ENCODE data around the gene MUC13. TPM values are rescaled to one million over a fixed set of nuclear protein-coding genes. Genes with fewer than 3 reads are reported as not detected.

Gene MUC13
- total and polyA plus RNA-seq, 2 of the 4 experiments (the other 2 are of a cell fraction), result not detected

DNA sequence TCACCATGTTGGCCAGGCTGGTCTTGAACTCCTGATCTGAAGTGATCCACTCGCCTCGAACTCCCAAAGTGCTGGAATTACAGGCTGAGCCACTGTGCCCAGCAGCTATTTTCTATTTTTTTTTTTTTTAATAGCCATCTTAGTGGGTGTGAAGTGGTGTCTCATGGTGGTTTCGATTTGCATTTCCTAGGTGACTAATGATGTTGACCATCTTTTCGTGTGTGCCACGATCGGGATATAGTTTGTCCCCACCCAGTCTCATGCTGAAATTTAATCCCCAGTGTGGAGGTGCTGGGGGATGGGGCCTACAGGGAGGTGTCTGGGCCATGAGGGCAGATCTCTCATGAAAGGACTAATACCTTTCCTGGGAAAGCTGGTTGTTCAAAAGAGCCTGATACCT is 41.8 kb upstream of the MUC13 start:
- Histone ChIP-seq H3K27ac (ENCODE audit: insufficient read depth, low read length) (no peak overlapping the region), H3K4ac (ENCODE audit: low read depth, low read length) (no peak overlapping the region), H4K20me1 (ENCODE audit: insufficient read depth, low read length) (no peaks in the 10 kb centered on the region), H4K8ac (ENCODE audit: low read depth in 2 of 2, low read length in 2 of 2) (no peak overlapping the region), H3K36me3 (ENCODE audit: control insufficient read depth, insufficient read depth, low read length) (peaks cover 42% of the 10 kb centered on the region), H3K9me3 (ENCODE audit: control insufficient read depth, insufficient read depth, low read length) (no peaks in the 10 kb centered on the region), H2BK5ac (ENCODE audit: low read depth, low read length, poor library complexity, severe bottlenecking) (no peak overlapping the region), H2BK20ac (ENCODE audit: low read depth, low read length) (no peak overlapping the region), H3K4me3 (ENCODE audit: insufficient read depth, low read depth, low read length) (no peak overlapping the region), H3K9me1 (ENCODE audit: insufficient read depth, low read length) (peaks cover 17% of the 10 kb centered on the region), H4K5ac (ENCODE audit: low read depth, low read length) (no peak overlapping the region), H3K9ac (ENCODE audit: low read depth, low read length) (no peak overlapping the region), H3K18ac (ENCODE audit: low read depth, low read length) (no peak overlapping the region), H3K56ac (ENCODE audit: extremely low read depth, insufficient read depth, low read length) (no peak overlapping the region), H2BK120ac (ENCODE audit: low read depth, low read length) (no peak overlapping the region), H4K91ac (ENCODE audit: insufficient read depth, low read depth, low read length) (no peak overlapping the region), H3K27me3 (ENCODE audit: control insufficient read depth, insufficient read depth, low read length) (no peaks in the 10 kb centered on the region), H2AK9ac (replicated peaks; ENCODE audit: low read depth, low read length, poor library complexity) (no peak overlapping the region), H3K4me1 (ENCODE audit: control insufficient read depth, insufficient read depth, low read length) (peaks cover 2% of the 10 kb centered on the region; the same call in 1 of the 2 replicates), H2AFZ (replicated peaks; ENCODE audit: low read length, poor library complexity) (no peak overlapping the region), H3K23ac (ENCODE audit: low read depth, low read length) (no peak overlapping the region), H3K4me2 (ENCODE audit: low read depth, low read length) (no peak overlapping the region), H3K14ac (replicated peaks; ENCODE audit: low read depth, low read length) (no peak overlapping the region), H2BK15ac (ENCODE audit: low read depth, low read length) (no peak overlapping the region), H2AK5ac (ENCODE audit: low read depth, low read length) (no peak overlapping the region), H3K79me1 (ENCODE audit: low read depth in 1 of 2, low read length in 2 of 2) (peaks cover 6 to 15% of the 10 kb centered on the region in 2 experiments; a peak in 3 of 4 replicates)
- no peak for DNase-seq
- in situ Hi-C loops (cut with MboI; ENCODE audit: low sequenced_read_pairs), result loop anchor here (25.0 kb wide), 1 partner anchor 611 kb away; the partner anchor contains the start of gene OSBPL11
- intact Hi-C loops (cut with micrococcal nuclease), result no loop called here
- no peak for ATAC-seq (ENCODE audit: low read depth)
- no CpG with 5 or more reads among the region's 6 CpGs for WGBS, 2 experiments (ENCODE audit: extremely low coverage in 2 of 2, insufficient read length in 1 of 2)
- BruUV-seq (replicated peaks), result no TSS peak
- CTCF ChIA-PET, result no interaction called here
- POLR2A ChIA-PET (ENCODE audit: unreplicated experiment), result no interaction called here
- TF ChIP-seq FOS (IDR thresholded peaks at IDR 0.05; ENCODE audit: low read depth, low read length) (no peak), RAD21 (IDR thresholded peaks at IDR 0.05; ENCODE audit: low read length) (no peak), RCOR1 (IDR thresholded peaks at IDR 0.05; ENCODE audit: insufficient replicate concordance, low read length) (no peak), CHD1 (IDR thresholded peaks at IDR 0.05; ENCODE audit: low read depth, low read length) (no peak), CEBPB (IDR thresholded peaks at IDR 0.05; ENCODE audit: low read depth, low read length) (no peak), RFX5 (IDR thresholded peaks at IDR 0.05; ENCODE audit: low read depth, low read length) (no peak), POLR2A (IDR thresholded peaks at IDR 0.05; ENCODE audit: low read depth, low read length) (no peak), MAFK (IDR thresholded peaks at IDR 0.05; ENCODE audit: low read depth, low read length) (no peak), NFE2L2 (IDR thresholded peaks at IDR 0.05; ENCODE audit: low read depth, low read length) (no peak), SMC3 (IDR thresholded peaks at IDR 0.05; ENCODE audit: low read depth, low read length) (no peak), MXI1 (IDR thresholded peaks at IDR 0.05; ENCODE audit: borderline replicate concordance, low read depth, low read length) (no peak), MAZ (IDR thresholded peaks at IDR 0.05; ENCODE audit: borderline replicate concordance, low read depth, low read length) (no peak), BHLHE40 (IDR thresholded peaks at IDR 0.05; ENCODE audit: low read depth, low read length) (no peak)
- TF ChIP-seq, protein P1, sequence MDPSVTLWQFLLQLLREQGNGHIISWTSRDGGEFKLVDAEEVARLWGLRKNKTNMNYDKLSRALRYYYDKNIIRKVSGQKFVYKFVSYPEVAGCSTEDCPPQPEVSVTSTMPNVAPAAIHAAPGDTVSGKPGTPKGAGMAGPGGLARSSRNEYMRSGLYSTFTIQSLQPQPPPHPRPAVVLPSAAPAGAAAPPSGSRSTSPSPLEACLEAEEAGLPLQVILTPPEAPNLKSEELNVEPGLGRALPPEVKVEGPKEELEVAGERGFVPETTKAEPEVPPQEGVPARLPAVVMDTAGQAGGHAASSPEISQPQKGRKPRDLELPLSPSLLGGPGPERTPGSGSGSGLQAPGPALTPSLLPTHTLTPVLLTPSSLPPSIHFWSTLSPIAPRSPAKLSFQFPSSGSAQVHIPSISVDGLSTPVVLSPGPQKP (IDR thresholded peaks at IDR 0.05; ENCODE audit: borderline replicate concordance, low read depth, low read length), result no peak
- TF ChIP-seq, protein P2, sequence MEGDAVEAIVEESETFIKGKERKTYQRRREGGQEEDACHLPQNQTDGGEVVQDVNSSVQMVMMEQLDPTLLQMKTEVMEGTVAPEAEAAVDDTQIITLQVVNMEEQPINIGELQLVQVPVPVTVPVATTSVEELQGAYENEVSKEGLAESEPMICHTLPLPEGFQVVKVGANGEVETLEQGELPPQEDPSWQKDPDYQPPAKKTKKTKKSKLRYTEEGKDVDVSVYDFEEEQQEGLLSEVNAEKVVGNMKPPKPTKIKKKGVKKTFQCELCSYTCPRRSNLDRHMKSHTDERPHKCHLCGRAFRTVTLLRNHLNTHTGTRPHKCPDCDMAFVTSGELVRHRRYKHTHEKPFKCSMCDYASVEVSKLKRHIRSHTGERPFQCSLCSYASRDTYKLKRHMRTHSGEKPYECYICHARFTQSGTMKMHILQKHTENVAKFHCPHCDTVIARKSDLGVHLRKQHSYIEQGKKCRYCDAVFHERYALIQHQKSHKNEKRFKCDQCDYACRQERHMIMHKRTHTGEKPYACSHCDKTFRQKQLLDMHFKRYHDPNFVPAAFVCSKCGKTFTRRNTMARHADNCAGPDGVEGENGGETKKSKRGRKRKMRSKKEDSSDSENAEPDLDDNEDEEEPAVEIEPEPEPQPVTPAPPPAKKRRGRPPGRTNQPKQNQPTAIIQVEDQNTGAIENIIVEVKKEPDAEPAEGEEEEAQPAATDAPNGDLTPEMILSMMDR (conservative IDR thresholded peaks at IDR 0.05; ENCODE audit: low read depth, low read length), result no peak
- TF ChIP-seq, protein P3, sequence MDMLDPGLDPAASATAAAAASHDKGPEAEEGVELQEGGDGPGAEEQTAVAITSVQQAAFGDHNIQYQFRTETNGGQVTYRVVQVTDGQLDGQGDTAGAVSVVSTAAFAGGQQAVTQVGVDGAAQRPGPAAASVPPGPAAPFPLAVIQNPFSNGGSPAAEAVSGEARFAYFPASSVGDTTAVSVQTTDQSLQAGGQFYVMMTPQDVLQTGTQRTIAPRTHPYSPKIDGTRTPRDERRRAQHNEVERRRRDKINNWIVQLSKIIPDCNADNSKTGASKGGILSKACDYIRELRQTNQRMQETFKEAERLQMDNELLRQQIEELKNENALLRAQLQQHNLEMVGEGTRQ (IDR thresholded peaks at IDR 0.05; ENCODE audit: low read depth, low read length), result no peak
- dilution Hi-C loops (cut with HindIII; ENCODE audit: low sequenced_read_pairs, unreplicated experiment), result no loop called here
